ENCODE measurements around the gene TRPM3.

The TRPM3 gene

DNA sequence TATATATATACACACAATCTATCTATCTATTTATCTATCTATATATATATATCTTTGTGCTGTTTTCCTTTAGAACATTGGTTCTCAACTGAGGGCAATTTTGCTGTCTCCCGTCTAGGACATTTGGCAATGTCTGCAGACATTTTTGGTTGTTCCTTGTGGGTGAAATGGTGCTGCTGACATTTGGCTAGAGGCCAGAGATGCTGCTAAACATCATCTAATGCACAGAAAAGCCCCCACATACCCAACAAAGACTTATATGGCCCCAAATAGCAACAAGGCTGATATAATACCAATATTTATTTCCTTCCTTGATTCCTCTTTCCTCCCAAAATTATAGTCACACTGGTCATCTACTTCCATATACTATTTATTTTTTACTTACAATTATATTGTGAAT, 197.5 kb downstream of the TRPM3 start:
- H3K36me3 ChIP-seq (ENCODE audit: insufficient read depth, low read length), result no peaks in the 10 kb centered on the region
- peak overlapping the region; percentile 34 for H3K9ac ChIP-seq (ENCODE audit: low read depth, low read length)
- H3K4me2 ChIP-seq (ENCODE audit: low read length), result peak overlapping the region; percentile 41
- no peaks in the 10 kb centered on the region for H3K9me3 ChIP-seq (replicated peaks; ENCODE audit: low read length)
- no peaks in the 10 kb centered on the region for H3K27me3 ChIP-seq (ENCODE audit: control insufficient read depth, insufficient read depth, low read length)
- H3K4me3 ChIP-seq (ENCODE audit: low read length), result peak overlapping the region; percentile 12
- peaks cover 35% of the 10 kb centered on the region for H3K4me1 ChIP-seq (ENCODE audit: control insufficient read depth, insufficient read depth, low read length)

DNA sequence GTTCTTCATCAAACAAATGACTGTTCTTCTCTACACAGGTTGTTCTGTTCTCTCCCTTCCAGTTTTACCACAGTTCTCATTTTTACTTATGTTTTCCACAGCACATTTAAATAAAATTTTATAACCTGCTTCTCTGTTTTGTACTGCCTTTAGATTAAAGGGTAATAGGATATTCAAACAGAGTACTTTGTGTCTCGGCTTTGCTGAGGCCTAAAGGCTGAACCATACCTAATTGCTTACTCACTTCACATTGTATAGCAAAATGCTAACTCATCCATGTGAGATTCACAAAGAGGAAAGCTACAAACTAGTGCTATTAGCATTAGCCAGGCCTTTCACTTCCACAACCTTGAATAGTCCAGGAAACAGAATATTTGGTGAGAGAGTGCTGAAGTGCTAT, 200.3 kb downstream of the TRPM3 start:
- no peaks in the 10 kb centered on the region for H3K36me3 ChIP-seq (ENCODE audit: insufficient read depth, low read length)
- H3K9ac ChIP-seq (ENCODE audit: low read depth, low read length), result peak overlapping the region; percentile 22
- H3K27me3 ChIP-seq (ENCODE audit: control insufficient read depth, insufficient read depth, low read length), result no peaks in the 10 kb centered on the region
- H3K9me3 ChIP-seq (replicated peaks; ENCODE audit: low read length), result no peaks in the 10 kb centered on the region
- H3K4me2 ChIP-seq (ENCODE audit: low read length), result no peak overlapping the region
- H3K4me3 ChIP-seq (ENCODE audit: low read length), result no peak overlapping the region
- H3K4me1 ChIP-seq (ENCODE audit: control insufficient read depth, insufficient read depth, low read length), result peaks cover 35% of the 10 kb centered on the region

DNA sequence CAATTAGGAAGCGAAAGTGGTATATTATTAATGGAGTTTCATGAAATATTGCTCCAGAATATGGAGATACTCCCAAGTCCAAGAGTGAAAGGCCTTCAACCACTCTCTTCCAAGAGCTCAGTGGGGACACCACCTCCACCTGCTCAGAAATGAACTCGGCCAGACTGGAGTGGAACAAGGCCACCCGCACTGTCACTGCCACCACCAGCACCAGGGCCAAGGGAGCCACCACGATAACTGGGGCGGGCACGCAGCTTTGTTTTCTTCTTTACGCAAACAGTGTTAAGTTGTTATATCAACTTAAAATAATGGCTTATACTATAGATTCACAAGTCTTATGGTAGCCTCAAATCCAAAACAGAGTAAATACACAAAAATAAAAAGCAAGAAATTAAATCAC, 204.1 kb downstream of the TRPM3 start:
- Histone ChIP-seq H3K27me3 (ENCODE audit: control insufficient read depth, insufficient read depth, low read length) (no peaks in the 10 kb centered on the region), H3K9ac (ENCODE audit: low read depth, low read length) (no peak overlapping the region), H3K4me1 (ENCODE audit: control insufficient read depth, insufficient read depth, low read length) (peaks cover 15% of the 10 kb centered on the region), H3K36me3 (ENCODE audit: insufficient read depth, low read length) (no peaks in the 10 kb centered on the region), H3K9me3 (replicated peaks; ENCODE audit: low read length) (no peaks in the 10 kb centered on the region), H3K4me2 (ENCODE audit: low read length) (no peak overlapping the region), H3K4me3 (ENCODE audit: low read length) (no peak overlapping the region)

DNA sequence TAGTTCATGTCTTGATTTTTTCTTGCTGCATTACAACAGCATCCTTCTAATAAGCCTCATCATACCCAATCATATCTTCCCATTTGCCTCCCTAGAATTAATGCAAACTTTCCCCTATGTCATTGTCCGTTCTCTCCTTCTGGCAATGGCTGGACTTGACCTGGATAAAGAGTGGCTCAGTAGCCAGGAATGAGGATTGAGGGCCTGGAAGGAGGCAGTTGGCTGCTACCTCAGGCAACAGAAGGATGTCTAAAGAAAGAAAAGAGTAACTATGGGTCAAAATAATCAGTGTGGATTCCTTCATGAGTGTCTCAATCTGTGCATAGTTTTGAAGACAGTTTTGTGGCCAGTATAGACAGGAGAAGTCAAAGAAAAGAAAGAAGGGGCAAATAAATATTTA, 209.6 kb downstream of the TRPM3 start:
- no peak overlapping the region for H3K4me3 ChIP-seq (ENCODE audit: low read length)
- H3K4me1 ChIP-seq (ENCODE audit: control insufficient read depth, insufficient read depth, low read length), result no peaks in the 10 kb centered on the region
- no peak overlapping the region for H3K9ac ChIP-seq (ENCODE audit: low read depth, low read length)
- no peaks in the 10 kb centered on the region for H3K9me3 ChIP-seq (replicated peaks; ENCODE audit: low read length)
- no peaks in the 10 kb centered on the region for H3K27me3 ChIP-seq (ENCODE audit: control insufficient read depth, insufficient read depth, low read length)
- no peaks in the 10 kb centered on the region for H3K36me3 ChIP-seq (ENCODE audit: insufficient read depth, low read length)
- no peak overlapping the region for H3K4me2 ChIP-seq (ENCODE audit: low read length)

DNA sequence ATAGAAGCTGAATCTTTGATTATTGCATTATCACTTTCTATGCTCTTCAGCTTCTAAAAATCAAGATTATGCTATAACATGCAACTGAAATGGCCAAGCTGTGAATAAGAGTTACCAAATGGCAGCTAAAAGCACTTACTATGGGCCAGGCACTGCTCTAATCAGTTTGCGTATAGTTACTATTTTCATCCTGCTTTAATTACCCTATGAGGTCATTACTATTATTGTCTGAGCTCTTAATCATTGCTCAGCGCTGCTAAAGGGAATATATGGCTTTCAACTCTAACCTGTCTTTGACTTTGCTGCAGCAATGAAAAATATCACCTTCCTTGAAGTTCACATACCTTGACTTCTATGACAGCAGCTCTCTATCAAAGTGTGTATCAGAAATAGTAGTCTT, 210.8 kb downstream of the TRPM3 start:
- Histone ChIP-seq H3K4me2 (ENCODE audit: low read length) (no peak overlapping the region), H3K36me3 (ENCODE audit: insufficient read depth, low read length) (no peaks in the 10 kb centered on the region), H3K9me3 (replicated peaks; ENCODE audit: low read length) (no peaks in the 10 kb centered on the region), H3K4me3 (ENCODE audit: low read length) (no peak overlapping the region), H3K9ac (ENCODE audit: low read depth, low read length) (no peak overlapping the region), H3K27me3 (ENCODE audit: control insufficient read depth, insufficient read depth, low read length) (no peaks in the 10 kb centered on the region), H3K4me1 (ENCODE audit: control insufficient read depth, insufficient read depth, low read length) (peaks cover 3% of the 10 kb centered on the region)

DNA sequence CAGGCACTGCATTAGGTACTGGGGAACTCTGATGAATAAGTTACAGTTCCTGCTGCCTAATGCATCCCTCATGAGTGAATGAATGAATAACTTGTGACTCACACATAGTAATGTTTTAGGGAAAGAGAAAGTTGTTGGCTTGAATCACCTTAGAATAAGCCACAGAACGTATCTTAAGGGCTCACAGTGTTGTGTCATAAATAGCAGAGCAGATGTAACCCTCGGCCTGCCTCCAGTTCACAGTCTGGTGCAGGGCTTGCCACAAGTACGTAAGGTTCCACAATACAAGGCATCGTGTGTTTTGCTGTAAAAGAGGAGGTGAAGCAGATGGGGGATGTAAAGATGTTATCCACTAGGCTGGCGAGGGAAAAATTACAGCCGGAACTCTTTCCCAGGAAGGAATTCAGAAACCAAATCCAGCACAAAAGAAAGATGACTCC, 218.7 kb downstream of the TRPM3 start:
- H3K36me3 ChIP-seq (ENCODE audit: insufficient read depth, low read length), result no peaks in the 10 kb centered on the region
- H3K4me3 ChIP-seq (ENCODE audit: low read length), result peak overlapping the region; percentile 57
- H3K4me1 ChIP-seq (ENCODE audit: control insufficient read depth, insufficient read depth, low read length), result peaks cover 41% of the 10 kb centered on the region
- H3K9me3 ChIP-seq (replicated peaks; ENCODE audit: low read length), result no peaks in the 10 kb centered on the region
- no peaks in the 10 kb centered on the region for H3K27me3 ChIP-seq (ENCODE audit: control insufficient read depth, insufficient read depth, low read length)
- H3K4me2 ChIP-seq (ENCODE audit: low read length), result peak overlapping the region; percentile 77
- peak overlapping the region; percentile 52 for H3K9ac ChIP-seq (ENCODE audit: low read depth, low read length)

DNA sequence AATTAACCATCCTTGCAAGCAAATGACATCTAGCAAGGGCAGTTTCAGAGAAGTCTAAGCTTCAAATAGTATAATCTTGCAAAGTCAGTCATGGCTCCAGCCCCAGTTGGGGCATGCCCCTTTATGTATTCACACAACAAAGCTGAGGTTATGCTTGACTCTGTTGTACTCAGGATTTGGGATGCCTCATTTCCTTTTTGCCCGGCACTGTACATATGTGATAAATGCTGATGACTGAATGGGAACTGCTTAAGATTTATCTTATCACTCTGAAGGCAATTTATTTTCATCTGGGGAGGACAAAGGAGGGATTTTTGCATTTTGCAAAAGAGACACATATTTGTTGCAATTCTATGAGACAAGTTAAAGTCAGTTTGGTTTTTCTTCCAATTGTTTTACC, 219.2 kb downstream of the TRPM3 start:
- Histone ChIP-seq H3K27me3 (ENCODE audit: control insufficient read depth, insufficient read depth, low read length) (no peaks in the 10 kb centered on the region), H3K9ac (ENCODE audit: low read depth, low read length) (no peak overlapping the region), H3K4me1 (ENCODE audit: control insufficient read depth, insufficient read depth, low read length) (peaks cover 41% of the 10 kb centered on the region), H3K4me3 (ENCODE audit: low read length) (no peak overlapping the region), H3K36me3 (ENCODE audit: insufficient read depth, low read length) (no peaks in the 10 kb centered on the region), H3K4me2 (ENCODE audit: low read length) (peak overlapping the region; percentile 16), H3K9me3 (replicated peaks; ENCODE audit: low read length) (no peaks in the 10 kb centered on the region)

DNA sequence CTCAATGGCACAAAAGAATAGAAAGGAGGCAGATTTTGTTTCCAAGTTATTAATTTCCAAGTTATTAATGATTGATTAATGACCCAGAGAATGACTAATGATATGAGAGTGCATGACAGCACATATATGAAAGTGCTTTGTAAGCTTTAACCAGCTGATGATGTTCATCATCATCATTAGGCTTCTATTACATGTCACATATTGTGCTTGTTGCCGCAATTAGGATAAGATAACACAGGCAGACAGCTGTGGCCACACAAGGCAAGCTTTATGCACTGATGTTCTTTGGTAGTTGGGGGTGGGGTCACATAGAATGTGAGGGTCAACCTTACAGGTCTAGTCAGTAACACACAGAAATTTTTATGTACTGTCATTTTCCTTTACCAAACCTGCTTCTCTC, 219.7 kb downstream of the TRPM3 start:
- no peaks in the 10 kb centered on the region for H3K36me3 ChIP-seq (ENCODE audit: insufficient read depth, low read length)
- no peaks in the 10 kb centered on the region for H3K9me3 ChIP-seq (replicated peaks; ENCODE audit: low read length)
- no peak overlapping the region for H3K9ac ChIP-seq (ENCODE audit: low read depth, low read length)
- peaks cover 41% of the 10 kb centered on the region for H3K4me1 ChIP-seq (ENCODE audit: control insufficient read depth, insufficient read depth, low read length)
- H3K4me2 ChIP-seq (ENCODE audit: low read length), result peak overlapping the region; percentile 16
- no peak overlapping the region for H3K4me3 ChIP-seq (ENCODE audit: low read length)
- no peaks in the 10 kb centered on the region for H3K27me3 ChIP-seq (ENCODE audit: control insufficient read depth, insufficient read depth, low read length)

DNA sequence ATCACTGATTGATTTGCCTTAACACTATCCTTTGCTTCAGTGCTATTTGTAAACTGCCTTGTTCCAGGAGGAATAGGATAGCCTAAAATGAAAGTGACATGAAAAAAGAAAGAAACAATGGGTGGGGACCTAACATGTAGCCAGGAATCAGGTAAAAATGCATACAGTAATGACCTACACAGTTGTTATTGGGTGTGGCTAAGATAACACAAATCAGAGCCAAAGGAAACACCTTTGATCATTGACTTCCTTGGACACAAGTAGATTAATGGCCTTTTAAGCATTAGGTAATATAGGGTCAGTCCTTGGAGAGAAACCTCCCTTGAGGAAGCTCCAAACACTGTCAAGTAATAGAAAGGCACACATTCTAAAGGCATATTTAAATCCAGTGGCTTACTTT, 220.4 kb downstream of the TRPM3 start:
- Histone ChIP-seq H3K27me3 (ENCODE audit: control insufficient read depth, insufficient read depth, low read length) (no peaks in the 10 kb centered on the region), H3K4me2 (ENCODE audit: low read length) (no peak overlapping the region), H3K4me1 (ENCODE audit: control insufficient read depth, insufficient read depth, low read length) (peaks cover 41% of the 10 kb centered on the region), H3K36me3 (ENCODE audit: insufficient read depth, low read length) (no peaks in the 10 kb centered on the region), H3K9ac (ENCODE audit: low read depth, low read length) (no peak overlapping the region), H3K4me3 (ENCODE audit: low read length) (no peak overlapping the region), H3K9me3 (replicated peaks; ENCODE audit: low read length) (no peaks in the 10 kb centered on the region)

DNA sequence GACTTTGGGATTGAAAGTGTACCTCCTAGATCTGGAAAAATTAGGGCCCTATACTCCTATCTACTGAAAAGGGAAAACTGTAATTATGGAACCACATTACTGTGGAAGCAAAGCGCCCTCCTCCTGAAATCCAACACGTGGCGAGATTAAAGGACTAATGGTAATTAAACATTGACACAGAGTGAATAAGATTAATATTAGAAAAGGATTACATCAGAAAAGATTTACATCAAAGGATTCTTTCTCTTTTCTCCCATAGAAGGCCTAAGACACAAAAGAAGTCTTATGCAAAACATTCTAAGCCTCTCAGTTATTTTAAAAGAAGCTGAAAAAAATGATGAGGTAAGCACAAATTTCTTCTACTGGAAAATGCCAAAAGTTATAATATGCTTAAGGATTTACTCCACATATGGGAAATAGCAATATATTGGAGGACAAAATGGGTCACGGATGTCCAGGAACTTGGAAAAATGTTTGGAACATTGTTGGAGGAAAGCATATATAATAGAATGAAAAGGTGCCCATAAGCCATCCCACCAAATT, 227.8 kb downstream of the TRPM3 start:
- Histone ChIP-seq H3K9me3 (replicated peaks; ENCODE audit: low read length) (no peaks in the 10 kb centered on the region), H3K36me3 (ENCODE audit: insufficient read depth, low read length) (no peaks in the 10 kb centered on the region), H3K9ac (ENCODE audit: low read depth, low read length) (no peak overlapping the region), H3K27me3 (ENCODE audit: control insufficient read depth, insufficient read depth, low read length) (no peaks in the 10 kb centered on the region), H3K4me1 (ENCODE audit: control insufficient read depth, insufficient read depth, low read length) (no peaks in the 10 kb centered on the region), H3K4me3 (ENCODE audit: low read length) (no peak overlapping the region), H3K4me2 (ENCODE audit: low read length) (no peak overlapping the region)

DNA sequence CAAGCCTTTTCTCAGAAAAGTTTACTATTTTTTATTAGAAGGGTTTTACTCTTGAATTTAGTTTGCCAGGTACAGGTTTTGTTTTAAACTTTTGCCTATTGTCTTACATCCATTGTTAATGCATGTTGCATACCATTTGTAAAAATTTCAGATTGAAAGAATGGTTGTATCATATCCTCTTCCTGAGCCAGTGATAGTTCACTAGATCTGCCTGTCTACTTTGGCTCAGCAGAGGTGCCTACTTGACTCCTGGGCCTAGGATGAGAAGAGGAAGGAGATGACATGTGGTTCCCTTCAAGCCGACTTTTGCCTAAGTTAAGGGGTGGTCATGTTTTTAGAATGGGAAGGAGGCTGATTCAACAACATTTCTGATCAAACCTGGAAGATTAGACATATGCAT, 232.9 kb downstream of the TRPM3 start:
- Histone ChIP-seq H3K9me3 (replicated peaks; ENCODE audit: low read length) (no peaks in the 10 kb centered on the region), H3K4me1 (ENCODE audit: control insufficient read depth, insufficient read depth, low read length) (peaks cover under 1% of the 10 kb centered on the region), H3K27me3 (ENCODE audit: control insufficient read depth, insufficient read depth, low read length) (no peaks in the 10 kb centered on the region), H3K4me3 (ENCODE audit: low read length) (no peak overlapping the region), H3K4me2 (ENCODE audit: low read length) (no peak overlapping the region), H3K36me3 (ENCODE audit: insufficient read depth, low read length) (no peaks in the 10 kb centered on the region), H3K9ac (ENCODE audit: low read depth, low read length) (no peak overlapping the region)

DNA sequence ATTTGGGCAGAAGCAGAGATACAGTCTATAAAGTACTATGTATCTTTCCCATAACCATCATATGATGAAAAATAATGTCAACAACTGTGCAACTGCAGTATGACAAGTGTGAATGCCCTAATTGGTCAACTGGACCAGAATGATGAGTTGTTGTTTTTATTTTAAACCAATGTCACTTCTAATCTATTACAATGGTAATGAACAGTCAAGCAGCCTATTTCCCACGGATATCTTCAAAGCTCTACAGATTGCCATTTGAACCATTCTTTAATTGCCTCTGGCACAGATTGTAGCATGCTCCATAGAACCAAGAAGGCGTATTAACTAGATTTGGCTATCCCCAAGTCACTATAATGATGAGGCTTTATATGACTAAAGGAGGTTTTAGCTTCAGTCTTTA, 233.6 kb downstream of the TRPM3 start:
- no peak overlapping the region for H3K4me2 ChIP-seq (ENCODE audit: low read length)
- no peak overlapping the region for H3K4me3 ChIP-seq (ENCODE audit: low read length)
- no peaks in the 10 kb centered on the region for H3K27me3 ChIP-seq (ENCODE audit: control insufficient read depth, insufficient read depth, low read length)
- no peaks in the 10 kb centered on the region for H3K36me3 ChIP-seq (ENCODE audit: insufficient read depth, low read length)
- no peaks in the 10 kb centered on the region for H3K9me3 ChIP-seq (replicated peaks; ENCODE audit: low read length)
- peaks cover 7% of the 10 kb centered on the region for H3K4me1 ChIP-seq (ENCODE audit: control insufficient read depth, insufficient read depth, low read length)
- H3K9ac ChIP-seq (ENCODE audit: low read depth, low read length), result no peak overlapping the region

All from skeletal muscle satellite cell (primary cell).